CD4-positive, CD25-positive, alpha-beta regulatory T cell (primary cell): ENCODE measurements around the gene RHOJ. TPM values are rescaled to one million over a fixed set of nuclear protein-coding genes. Genes with fewer than 3 reads are reported as not detected.

Source experiments
- ATAC-seq, 2 donors: fragments of 150-1000 bp; cut with Tn5 transposase; one replicate each; pipeline ENCODE4 v1.10.0; 2021; ENCODE audit warnings: low read depth in 2 of 2, moderate number of reproducible peaks in 2 of 2, moderate library complexity in 1 of 2
- DNase-seq, 3 donors: peaks; one replicate each; pipeline versions ENCODE4 v3.0.0 to v3.0.0-alpha.2; 2012 to 2022; ENCODE audit warnings: mixed read lengths in 1 of 3
- H3K27ac ChIP-seq: one replicate; pipeline ENCODE4 v1.7.0; 2013; ENCODE audit warnings: mild to moderate bottlenecking, low read length; ENCODE audit not compliant: insufficient read depth, poor library complexity, severe bottlenecking
- H3K27me3 ChIP-seq: one replicate; pipeline ENCODE4 v1.7.0; 2013; ENCODE audit warnings: low read length; ENCODE audit not compliant: control insufficient read depth, insufficient read depth
- H3K36me3 ChIP-seq: one replicate; pipeline ENCODE4 v1.7.0; 2013; ENCODE audit warnings: mild to moderate bottlenecking, low read length, moderate library complexity; ENCODE audit not compliant: control insufficient read depth, insufficient read depth
- H3K4me1 ChIP-seq: 2 replicates; pipeline ENCODE4 v1.7.0; 2013; ENCODE audit warnings: mild to moderate bottlenecking, low read length; ENCODE audit not compliant: insufficient read depth, control insufficient read depth, poor library complexity, severe bottlenecking
- H3K4me3 ChIP-seq: one replicate; pipeline ENCODE4 v1.7.0; 2013; ENCODE audit warnings: low read depth, mild to moderate bottlenecking, low read length, moderate library complexity
- H3K9me3 ChIP-seq, 2 experiments: 1 replicate in 1 of 2; 2 replicates in 1 of 2; pipeline ENCODE4 v1.7.0; 2013; ENCODE audit warnings: low read length in 2 of 2, mild to moderate bottlenecking in 1 of 2, moderate library complexity in 1 of 2; ENCODE audit not compliant: control insufficient read depth in 2 of 2
- H3K27ac Mint-ChIP-seq, 3 donors: one replicate each; pipeline ENCODE4 v1.8.0; 2020 to 2022; ENCODE audit warnings: mild to moderate bottlenecking in 3 of 3, mixed read lengths in 3 of 3, moderate library complexity in 2 of 3
- H3K27me3 Mint-ChIP-seq: one replicate; pipeline ENCODE4 v1.8.0; 2022; ENCODE audit warnings: mild to moderate bottlenecking, mixed read lengths
- H3K36me3 Mint-ChIP-seq: one replicate; pipeline ENCODE4 v1.8.0; 2020; ENCODE audit warnings: mixed read lengths
- H3K4me1 Mint-ChIP-seq, 4 donors: one replicate each; pipeline ENCODE4 v1.8.0; 2020 to 2022; ENCODE audit warnings: mixed read lengths in 4 of 4, mild to moderate bottlenecking in 1 of 4
- H3K4me3 Mint-ChIP-seq, 4 donors: one replicate each; pipeline ENCODE4 v1.8.0; 2020 to 2022; ENCODE audit warnings: mild to moderate bottlenecking in 4 of 4, mixed read lengths in 4 of 4, moderate library complexity in 3 of 4
- H3K9me3 Mint-ChIP-seq, 7 donors: one replicate each; pipeline ENCODE4 v1.8.0; 2020 to 2022; ENCODE audit warnings: mixed read lengths in 7 of 7, mild to moderate bottlenecking in 3 of 7, moderate library complexity in 2 of 7
- polyA plus RNA-seq, 4 donors: library from polyadenylated mRNA; unstranded; fragments of 300-500 nt; fragmentation: Illumina TruSeq; gene quantifications; one replicate each; pipeline ENCODE4 v1.2.3, GENCODE V29; 2021
- total RNA-seq: library from RNA; stranded (reverse); gene quantifications from one replicate; pipeline ENCODE4 v1.2.3, GENCODE V29; 2022

RHOJ gene
- total and polyA plus RNA-seq, 5 donors from 2014 or later: not detected

- Mint-ChIP-seq H3K9me3 (peaks cover 0 to 4% (median 0%) of the 10 kb centered on the region in 7 donors), H3K4me3 (no peak overlapping the region), H3K4me1 (no peaks in the 10 kb centered on the region), H3K36me3 (no peaks in the 10 kb centered on the region), H3K27me3 (peaks cover 15% of the 10 kb centered on the region), H3K27ac (no peak overlapping the region)
- Histone ChIP-seq H3K36me3 (no peaks in the 10 kb centered on the region), H3K4me1 (no peaks in the 10 kb centered on the region), H3K9me3 (no peaks in the 10 kb centered on the region), H3K4me3 (no peak overlapping the region), H3K27me3 (peaks cover 5% of the 10 kb centered on the region), H3K27ac (no peak overlapping the region)
- DNase-seq: no peak
- ATAC-seq: no peak
Observed at GRCh38 chr14:63243646-63244045, 39.4 kb downstream of the RHOJ start.

DNA sequence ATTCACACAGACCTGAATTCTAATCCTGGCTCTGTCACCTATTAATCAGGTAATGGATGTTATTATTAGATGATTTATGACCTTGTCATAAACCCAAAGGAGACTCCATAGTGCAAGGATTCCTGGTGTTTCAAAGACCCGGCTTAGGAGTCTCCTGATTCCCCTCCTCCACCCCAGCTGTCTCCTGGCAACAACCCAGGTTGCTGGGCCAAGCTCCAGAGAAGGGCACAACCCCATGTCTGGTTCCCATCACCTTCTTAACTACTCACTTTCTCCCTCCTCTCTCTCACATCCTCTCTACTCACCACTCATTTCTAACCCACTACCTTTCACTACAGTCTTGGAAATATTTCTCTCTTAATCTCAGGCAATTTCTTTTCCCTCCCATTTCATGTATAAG, 41.6 kb downstream of the RHOJ start:
- no peaks in the 10 kb centered on the region for H3K9me3 ChIP-seq
- no peak overlapping the region for H3K27ac ChIP-seq
- Mint-ChIP-seq H3K4me1 (no peaks in the 10 kb centered on the region), H3K27me3 (peaks cover 20% of the 10 kb centered on the region), H3K4me3 (no peak overlapping the region), H3K9me3 (peaks cover 0 to 5% (median 0%) of the 10 kb centered on the region in 7 donors), H3K27ac (no peak overlapping the region), H3K36me3 (no peaks in the 10 kb centered on the region)
- no peaks in the 10 kb centered on the region for H3K36me3 ChIP-seq
- no peaks in the 10 kb centered on the region for H3K4me1 ChIP-seq
- ATAC-seq (no peak), DNase-seq (no peak)
- H3K4me3 ChIP-seq: no peak overlapping the region
- peaks cover 4% of the 10 kb centered on the region for H3K27me3 ChIP-seq

DNA sequence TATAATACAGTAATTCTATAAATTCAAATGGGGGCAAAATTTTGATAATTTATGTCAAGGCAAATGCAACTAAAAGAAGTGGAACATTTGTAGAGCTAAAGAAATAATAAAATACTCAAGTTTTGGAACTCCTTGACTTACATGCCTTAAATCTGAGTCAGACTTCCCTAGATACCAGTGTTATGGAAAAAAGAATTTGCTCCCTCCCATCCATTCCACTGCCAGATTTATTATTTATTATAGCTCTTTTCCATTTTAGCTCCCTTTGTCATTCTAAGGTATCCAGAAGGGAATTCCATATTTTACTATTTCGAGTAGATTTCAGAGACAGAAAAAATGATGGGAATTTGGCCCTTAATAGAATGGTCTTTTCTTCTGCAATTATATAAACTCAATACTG, 44.0 kb downstream of the RHOJ start:
- no peak overlapping the region for H3K4me3 Mint-ChIP-seq
- Histone ChIP-seq H3K4me3 (no peak overlapping the region), H3K27ac (no peak overlapping the region), H3K4me1 (no peaks in the 10 kb centered on the region), H3K9me3 (no peaks in the 10 kb centered on the region), H3K36me3 (no peaks in the 10 kb centered on the region), H3K27me3 (peaks cover 2% of the 10 kb centered on the region)
- DNase-seq (no peak), ATAC-seq (no peak)
- no peaks in the 10 kb centered on the region for H3K36me3 Mint-ChIP-seq
- H3K4me1 Mint-ChIP-seq: no peaks in the 10 kb centered on the region
- H3K9me3 Mint-ChIP-seq: peaks cover 0 to 5% (median 0%) of the 10 kb centered on the region in 7 donors
- H3K27ac Mint-ChIP-seq: no peak overlapping the region
- H3K27me3 Mint-ChIP-seq: peaks cover 24% of the 10 kb centered on the region

GRCh38 chr14:63249092-63249491, 44.8 kb downstream of the RHOJ start:
- Histone ChIP-seq H3K27ac (no peak overlapping the region), H3K4me1 (no peaks in the 10 kb centered on the region), H3K9me3 (no peaks in the 10 kb centered on the region), H3K27me3 (peaks cover 2% of the 10 kb centered on the region), H3K4me3 (no peak overlapping the region), H3K36me3 (no peaks in the 10 kb centered on the region)
- Mint-ChIP-seq H3K27ac (no peak overlapping the region), H3K27me3 (peaks cover 28% of the 10 kb centered on the region), H3K36me3 (no peaks in the 10 kb centered on the region), H3K4me3 (no peak overlapping the region), H3K9me3 (peaks cover 0 to 5% (median 0%) of the 10 kb centered on the region in 7 donors), H3K4me1 (no peaks in the 10 kb centered on the region)
- no peak for ATAC-seq
- DNase-seq: no peak

- Mint-ChIP-seq H3K27me3 (peaks cover 44% of the 10 kb centered on the region), H3K9me3 (peaks cover 0 to 1% (median 0%) of the 10 kb centered on the region in 7 donors), H3K4me3 (no peak overlapping the region), H3K4me1 (no peaks in the 10 kb centered on the region), H3K36me3 (no peaks in the 10 kb centered on the region), H3K27ac (no peak overlapping the region)
- H3K9me3 ChIP-seq: no peaks in the 10 kb centered on the region
- H3K36me3 ChIP-seq: no peaks in the 10 kb centered on the region
- H3K4me3 ChIP-seq: no peak overlapping the region
- DNase-seq (no peak), ATAC-seq (no peak)
- no peak overlapping the region for H3K27ac ChIP-seq
- no peaks in the 10 kb centered on the region for H3K4me1 ChIP-seq
- peaks cover 2% of the 10 kb centered on the region for H3K27me3 ChIP-seq
Observed at GRCh38 chr14:63257299-63257698, 53.1 kb downstream of the RHOJ start.

GRCh38 chr14:63262446-63262845, 58.2 kb downstream of the RHOJ start:
- no peak overlapping the region for H3K4me3 ChIP-seq
- Mint-ChIP-seq H3K9me3 (peaks cover 0 to 4% (median 1%) of the 10 kb centered on the region in 7 donors), H3K27ac (no peak overlapping the region), H3K27me3 (peaks cover 33% of the 10 kb centered on the region), H3K36me3 (no peaks in the 10 kb centered on the region), H3K4me1 (no peaks in the 10 kb centered on the region), H3K4me3 (no peak overlapping the region)
- H3K4me1 ChIP-seq: no peaks in the 10 kb centered on the region
- ATAC-seq: no peak
- no peaks in the 10 kb centered on the region for H3K9me3 ChIP-seq
- H3K36me3 ChIP-seq: no peaks in the 10 kb centered on the region
- no peak for DNase-seq
- peaks cover 5% of the 10 kb centered on the region for H3K27me3 ChIP-seq
- H3K27ac ChIP-seq: no peak overlapping the region

DNA sequence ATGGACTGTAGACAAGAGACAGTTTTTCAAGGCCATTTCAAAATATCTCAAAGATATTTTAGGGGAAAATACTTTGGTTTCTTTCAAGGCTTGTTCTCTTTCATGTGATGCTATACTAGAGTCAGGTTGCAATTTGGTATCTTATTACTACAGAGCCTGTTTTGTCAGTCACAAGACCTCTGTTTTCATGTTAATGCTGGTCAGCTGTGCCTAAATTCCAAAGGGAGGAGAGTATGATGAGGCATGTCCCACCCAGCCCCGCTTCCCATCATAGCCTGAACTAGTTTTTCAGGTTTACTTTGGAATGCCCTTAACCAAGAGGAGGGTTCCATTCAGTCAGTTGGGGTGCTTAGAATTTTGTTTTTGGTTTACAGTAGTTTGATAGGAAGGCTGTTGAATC, 61.9 kb downstream of the RHOJ start:
- no peak for ATAC-seq
- no peaks in the 10 kb centered on the region for H3K4me1 Mint-ChIP-seq
- Histone ChIP-seq H3K4me1 (no peaks in the 10 kb centered on the region), H3K27ac (no peak overlapping the region), H3K27me3 (peaks cover 3% of the 10 kb centered on the region), H3K9me3 (no peaks in the 10 kb centered on the region), H3K4me3 (no peak overlapping the region), H3K36me3 (no peaks in the 10 kb centered on the region)
- DNase-seq: no peak
- no peaks in the 10 kb centered on the region for H3K36me3 Mint-ChIP-seq
- peaks cover 25% of the 10 kb centered on the region for H3K27me3 Mint-ChIP-seq
- no peak overlapping the region for H3K27ac Mint-ChIP-seq
- H3K4me3 Mint-ChIP-seq: no peak overlapping the region
- peaks cover 0 to 4% (median 2%) of the 10 kb centered on the region in 7 donors for H3K9me3 Mint-ChIP-seq

DNA sequence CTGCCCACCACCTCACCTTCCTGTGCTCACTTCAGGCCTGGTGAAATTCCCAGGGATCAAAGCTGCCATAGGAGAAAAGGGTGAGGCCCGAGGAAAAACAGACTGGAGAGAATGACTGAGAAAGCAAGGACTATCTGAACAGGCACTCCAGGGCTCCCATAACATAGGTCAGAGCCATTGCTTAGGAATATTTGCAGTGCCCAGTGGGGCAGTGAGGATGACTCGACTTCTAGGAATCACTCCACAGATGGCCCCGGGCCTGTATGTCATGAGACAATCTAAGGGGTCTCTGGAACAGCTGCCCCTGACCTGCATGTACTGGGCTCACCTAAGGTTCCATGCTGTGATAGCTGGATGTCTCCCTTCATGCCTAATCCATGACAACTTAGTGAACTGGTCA, 62.9 kb downstream of the RHOJ start:
- Histone ChIP-seq H3K36me3 (no peaks in the 10 kb centered on the region), H3K4me3 (no peak overlapping the region), H3K4me1 (no peaks in the 10 kb centered on the region), H3K9me3 (no peaks in the 10 kb centered on the region), H3K27me3 (peaks cover 5% of the 10 kb centered on the region), H3K27ac (no peak overlapping the region)
- no peak for ATAC-seq
- Mint-ChIP-seq H3K27ac (no peak overlapping the region), H3K36me3 (no peaks in the 10 kb centered on the region), H3K27me3 (peaks cover 32% of the 10 kb centered on the region), H3K9me3 (peaks cover 0 to 4% (median 2%) of the 10 kb centered on the region in 7 donors), H3K4me3 (no peak overlapping the region), H3K4me1 (no peaks in the 10 kb centered on the region)
- no peak for DNase-seq
